ENCODE data around the gene TMEM80. TPM values are rescaled to one million over a fixed set of nuclear protein-coding genes. Genes with fewer than 3 reads are reported as not detected.

Gene TMEM80
- total and polyA plus RNA-seq, 2 donors (not counting 3 experiments of a cell fraction or from before 2014, with no cell fraction given): 21.2 to 26.6 TPM

DNA sequence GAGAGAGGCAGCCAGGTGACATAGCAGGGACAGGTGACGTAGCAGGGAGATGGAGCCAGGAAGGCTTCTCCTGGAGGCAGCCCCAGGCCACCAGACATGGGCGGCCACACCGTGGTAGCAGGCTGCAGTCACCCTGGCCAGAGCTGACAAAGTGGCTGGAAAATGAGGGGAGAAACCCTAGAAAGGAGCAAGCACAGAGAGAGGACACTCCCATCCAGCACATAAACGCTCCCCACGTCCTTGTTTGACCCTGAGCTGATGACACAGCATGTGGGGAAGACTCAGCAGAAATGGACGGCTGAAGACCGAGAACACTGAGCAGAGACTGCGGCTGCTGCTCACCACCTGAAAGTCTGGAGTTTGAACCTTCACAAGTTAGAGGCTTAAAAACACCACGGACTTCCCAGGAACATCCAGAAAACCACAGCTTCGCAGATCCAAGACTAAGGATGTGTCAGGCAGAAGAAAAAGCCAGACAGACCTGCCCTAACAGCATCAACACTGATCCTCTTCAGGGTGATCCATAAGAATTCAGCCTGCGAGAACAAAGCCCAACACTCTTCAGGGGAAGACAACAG, 29.8 kb upstream of the TMEM80 start:
- no peak overlapping the region for H3K4me3 ChIP-seq (replicated peaks in 1 of 3; ENCODE audit: insufficient read depth in 1 of 3, low read depth in 1 of 3, low read length in 3 of 3)
- no peak for TF ChIP-seq POLR2A (IDR thresholded peaks at IDR 0.05; ENCODE audit: low read depth, low read length)
- TF ChIP-seq, protein P1, sequence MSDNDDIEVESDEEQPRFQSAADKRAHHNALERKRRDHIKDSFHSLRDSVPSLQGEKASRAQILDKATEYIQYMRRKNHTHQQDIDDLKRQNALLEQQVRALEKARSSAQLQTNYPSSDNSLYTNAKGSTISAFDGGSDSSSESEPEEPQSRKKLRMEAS (IDR thresholded peaks at IDR 0.05; ENCODE audit: insufficient read depth, insufficient read length): no peak
- no peak for TF ChIP-seq GATA2 (IDR thresholded peaks at IDR 0.05; ENCODE audit: insufficient read depth, insufficient read length, low read depth, low read length)
- no peak for TF ChIP-seq POLR2AphosphoS5 (IDR thresholded peaks at IDR 0.05; ENCODE audit: insufficient read depth, low read depth, low read length)
- no peak for TF ChIP-seq EZH2 (IDR thresholded peaks at IDR 0.05; ENCODE audit: borderline replicate concordance, low read depth, low read length, severe bottlenecking)
- H3K9me1 ChIP-seq (replicated peaks; ENCODE audit: control insufficient read depth, extremely low read depth, insufficient read depth, low read length): no peaks in the 10 kb centered on the region
- H2AFZ ChIP-seq (ENCODE audit: low read depth, low read length): no peak overlapping the region
- intact Hi-C loops (cut with micrococcal nuclease) (no loop called here), dilution Hi-C loops (cut with MboI; ENCODE audit: extremely low pct_ligation_motif_present, low sequenced_read_pairs) (no loop called here)
- H3K79me2 ChIP-seq (ENCODE audit: control insufficient read depth, insufficient read depth, low read length): no peaks in the 10 kb centered on the region
- FAIRE-seq (no peak), DNase-seq (ENCODE audit: low read depth, low spot score) (no peak)
- no peaks in the 10 kb centered on the region for H3K9me3 ChIP-seq (replicated peaks; ENCODE audit: control insufficient read depth, insufficient read depth, low read length)
- peaks cover 2 to 15% of the 10 kb centered on the region in 2 experiments for H3K36me3 ChIP-seq (ENCODE audit: control insufficient read depth in 2 of 2, extremely low read depth in 1 of 2, insufficient read depth in 2 of 2, low read length in 2 of 2)
- H3K4me1 ChIP-seq (ENCODE audit: control insufficient read depth, extremely low read depth, insufficient read depth, low read length): no peaks in the 10 kb centered on the region
- H3K27ac ChIP-seq (ENCODE audit: insufficient read depth, low read depth, low read length): no peak overlapping the region
- POLR2A ChIA-PET: no interaction called here
- no peak overlapping the region for H3K9ac ChIP-seq (replicated peaks; ENCODE audit: extremely low read depth, insufficient read depth, low read length)
- no peaks in the 10 kb centered on the region for H3K27me3 ChIP-seq (ENCODE audit: control insufficient read depth in 2 of 2, insufficient read depth in 2 of 2, low read length in 2 of 2)
- H4K20me1 ChIP-seq (replicated peaks; ENCODE audit: control insufficient read depth, extremely low read depth, insufficient read depth, low read length): no peaks in the 10 kb centered on the region
- H3K4me2 ChIP-seq (ENCODE audit: insufficient read depth, low read length): no peak overlapping the region
- no TSS peak for BruUV-seq (replicated peaks)
- CTCF ChIA-PET: interaction anchor here (1.0 to 1.6 kb wide), 3 partner anchors 8 to 57 kb away, joined by 3 to 4 read pairs (median 4); partner anchors contain the start of gene TMEM80

DNA sequence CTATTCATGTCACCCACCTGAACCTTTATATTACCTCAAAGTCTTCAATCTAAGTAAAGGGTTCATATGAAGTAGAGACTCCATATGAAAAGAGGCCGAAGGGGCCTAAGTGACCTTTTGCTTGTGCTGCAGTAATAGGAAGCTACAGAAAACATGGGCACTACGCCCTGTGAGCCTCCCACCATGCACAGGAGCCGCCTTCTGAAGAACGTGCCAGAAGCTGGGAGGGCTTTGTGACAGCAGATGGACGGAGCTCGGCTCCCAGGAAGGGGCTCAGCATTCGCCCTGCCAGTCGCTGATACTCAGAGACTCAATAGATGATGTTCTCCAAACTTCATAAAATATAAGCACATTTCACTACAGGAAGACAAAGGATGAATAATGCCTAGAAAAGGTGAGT, 21.8 kb upstream of the TMEM80 start:
- dilution Hi-C loops (cut with MboI; ENCODE audit: extremely low pct_ligation_motif_present, low sequenced_read_pairs): no loop called here
- Histone ChIP-seq H4K20me1 (replicated peaks; ENCODE audit: control insufficient read depth, extremely low read depth, insufficient read depth, low read length) (no peaks in the 10 kb centered on the region), H2AFZ (ENCODE audit: low read depth, low read length) (no peak overlapping the region), H3K27ac (ENCODE audit: insufficient read depth, low read depth, low read length) (no peak overlapping the region), H3K4me2 (ENCODE audit: insufficient read depth, low read length) (no peak overlapping the region), H3K9me1 (replicated peaks; ENCODE audit: control insufficient read depth, extremely low read depth, insufficient read depth, low read length) (no peaks in the 10 kb centered on the region), H3K4me1 (ENCODE audit: control insufficient read depth, extremely low read depth, insufficient read depth, low read length) (no peaks in the 10 kb centered on the region), H3K4me3 (replicated peaks in 1 of 3; ENCODE audit: insufficient read depth in 1 of 3, low read depth in 1 of 3, low read length in 3 of 3) (no peak overlapping the region), H3K79me2 (ENCODE audit: control insufficient read depth, insufficient read depth, low read length) (no peaks in the 10 kb centered on the region), H3K27me3 (ENCODE audit: control insufficient read depth in 2 of 2, insufficient read depth in 2 of 2, low read length in 2 of 2) (no peaks in the 10 kb centered on the region), H3K9me3 (replicated peaks; ENCODE audit: control insufficient read depth, insufficient read depth, low read length) (no peaks in the 10 kb centered on the region), H3K36me3 (ENCODE audit: control insufficient read depth in 2 of 2, extremely low read depth in 1 of 2, insufficient read depth in 2 of 2, low read length in 2 of 2) (peaks cover 9 to 25% of the 10 kb centered on the region in 2 experiments), H3K9ac (replicated peaks; ENCODE audit: extremely low read depth, insufficient read depth, low read length) (no peak overlapping the region)
- POLR2A ChIA-PET: interaction anchor here (1.1 kb wide), 1 partner anchor 15 kb away, joined by 3 read pairs; no protein-coding TSS in a partner anchor
- CTCF ChIA-PET: interaction anchor here (1.1 to 1.9 kb wide), 4 partner anchors 8 to 47 kb away, joined by 3 to 6 read pairs (median 4); no protein-coding TSS in a partner anchor
- intact Hi-C loops (cut with micrococcal nuclease): no loop called here
- TF ChIP-seq FOS (IDR thresholded peaks at IDR 0.05; ENCODE audit: borderline replicate concordance, insufficient read depth, low read length): no peak
- TF ChIP-seq, protein P1 (IDR thresholded peaks at IDR 0.05; ENCODE audit: insufficient read depth, insufficient read length): no peak
- no peak for TF ChIP-seq GATA2 (IDR thresholded peaks at IDR 0.05; ENCODE audit: insufficient read depth, insufficient read length, low read depth, low read length)
- TF ChIP-seq POLR2AphosphoS5 (IDR thresholded peaks at IDR 0.05; ENCODE audit: insufficient read depth, low read depth, low read length): no peak
- no peak for TF ChIP-seq JUN (IDR thresholded peaks at IDR 0.05; ENCODE audit: borderline replicate concordance, insufficient read depth, insufficient read length, low read depth)
- no peak for TF ChIP-seq EZH2 (IDR thresholded peaks at IDR 0.05; ENCODE audit: borderline replicate concordance, low read depth, low read length, severe bottlenecking)
- TF ChIP-seq MYC (IDR thresholded peaks at IDR 0.05; ENCODE audit: low read depth, low read length): no peak
- FAIRE-seq: no peak
- DNase-seq (ENCODE audit: low read depth, low spot score): no peak
- BruUV-seq (replicated peaks): no TSS peak

All from endothelial cell of umbilical vein (primary cell).